Left cardiac atrium (tissue), 4 donors: ENCODE results near the gene CIBAR2. TPM values are rescaled to one million over a fixed set of nuclear protein-coding genes. Genes with fewer than 3 reads are reported as not detected.

ENCODE experiments used
- ATAC-seq, 2 donors: fragments of 200-7000 bp; cut with Tn5 transposase; one replicate each; pipeline ENCODE4 v1.9.1; 2020; ENCODE audit warnings: mild to moderate bottlenecking in 2 of 2, moderate library complexity in 2 of 2
- DNase-seq: peaks from one replicate; pipeline ENCODE4 v3.0.0-alpha.2; 2020
- intact Hi-C, 2 donors: fragments of 100-400 bp; cut with DNase I; formaldehyde crosslinking; loops; one replicate each; pipeline versions ENCODE4 v1.14.1 to v1.15.1; 2022 to 2023
- total RNA-seq, 2 donors: library from RNA; stranded (reverse); fragmentation: NEBNext Ultra II Directional; extraction: Animal tissue kit (Norgen Biotek cat#: 25700); gene quantifications; one replicate each; pipeline ENCODE4 v1.2.1, GENCODE V29; 2021
- donor health status: DM: no; HTN: yes; CAD: no.
- donor health status: DM: no; HTN: yes; CAD: no; lungs with severe emphysema.
- donor health status: DM: yes; HTN: yes; CAD: no.
- donor health status: Dilated cardiomyopathy.

Gene CIBAR2
- total RNA-seq, 2 donors from 2014 or later: not detected

GRCh38 chr16:85090181-85090580 is 22.1 kb downstream of the CIBAR2 start:
- DNase-seq: no peak
- intact Hi-C loops: no loop called here
- no peak for ATAC-seq

- no peak for DNase-seq
- intact Hi-C loops: loop anchor here (10.0 kb wide), 2 partner anchors 75 to 335 kb away; partner anchors contain the start of gene ZDHHC7 (in 1 of the 2)
- ATAC-seq: no peak
These were observed 22.7 kb downstream of the CIBAR2 start for GRCh38 chr16:85089525-85089924.

GRCh38 chr16:85088570-85089199 is 23.6 kb downstream of the CIBAR2 start:
- no peak for DNase-seq
- ATAC-seq: no peak
- intact Hi-C loops: loop anchor here (10.0 kb wide), 2 partner anchors 74 to 334 kb away; partner anchors contain the start of gene ZDHHC7 (in 1 of the 2)

GRCh38 chr16:85087899-85088569 is 24.2 kb downstream of the CIBAR2 start:
- ATAC-seq: no peak
- no peak for DNase-seq
- intact Hi-C loops: loop anchor here (10.0 kb wide), 2 partner anchors 73 to 333 kb away; partner anchors contain the start of gene ZDHHC7 (in 1 of the 2)

- ATAC-seq (peak; percentile 66 to 67), DNase-seq (peak; percentile 85)
- intact Hi-C loops: loop anchor here (10.0 kb wide), 2 partner anchors 72 to 332 kb away; partner anchors contain the start of gene ZDHHC7 (in 1 of the 2)
These were observed 25.7 kb downstream of the CIBAR2 start for GRCh38 chr16:85086347-85087291.

- DNase-seq: no peak
- no peak for ATAC-seq
- intact Hi-C loops: loop anchor here (10.0 kb wide), 2 partner anchors 71 to 331 kb away; partner anchors contain the start of gene ZDHHC7 (in 1 of the 2)
These were observed 26.6 kb downstream of the CIBAR2 start for GRCh38 chr16:85085721-85086120.

GRCh38 chr16:85084841-85085510 is 27.3 kb downstream of the CIBAR2 start:
- DNase-seq: no peak
- ATAC-seq: no peak
- intact Hi-C loops: loop anchor here (10.0 kb wide), 2 partner anchors 70 to 330 kb away; partner anchors contain the start of gene ZDHHC7 (in 1 of the 2)

GRCh38 chr16:85083051-85083639 is 29.1 kb downstream of the CIBAR2 start:
- intact Hi-C loops: loop anchor here (10.0 kb wide), 2 partner anchors 68 to 328 kb away; partner anchors contain the start of gene ZDHHC7 (in 1 of the 2)
- DNase-seq (no peak), ATAC-seq (no peak)

GRCh38 chr16:85082173-85083050 is 29.9 kb downstream of the CIBAR2 start:
- no peak for DNase-seq
- no peak for ATAC-seq
- intact Hi-C loops: loop anchor here (10.0 kb wide), 2 partner anchors 68 to 328 kb away; partner anchors contain the start of gene ZDHHC7 (in 1 of the 2)

GRCh38 chr16:85081765-85082164 is 30.5 kb downstream of the CIBAR2 start:
- intact Hi-C loops: loop anchor here (10.0 kb wide), 2 partner anchors 67 to 327 kb away; partner anchors contain the start of gene ZDHHC7 (in 1 of the 2)
- ATAC-seq: no peak
- DNase-seq: no peak

GRCh38 chr16:85081038-85081437 is 31.2 kb downstream of the CIBAR2 start:
- intact Hi-C loops: loop anchor here (10.0 kb wide), 2 partner anchors 66 to 326 kb away; partner anchors contain the start of gene ZDHHC7 (in 1 of the 2)
- DNase-seq: no peak

GRCh38 chr16:85079785-85080570 is 32.3 kb downstream of the CIBAR2 start:
- ATAC-seq: no peak
- intact Hi-C loops: loop anchor here (10.0 kb wide), 2 partner anchors 65 to 325 kb away; partner anchors contain the start of gene ZDHHC7 (in 1 of the 2)
- no peak for DNase-seq

More at GRCh38 chr16:85081038-85081437, 31.2 kb downstream of the CIBAR2 start:
- no peak for ATAC-seq

GRCh38 chr16:85078952-85079351 is 33.3 kb downstream of the CIBAR2 start:
- DNase-seq: no peak
- intact Hi-C loops: no loop called here
- ATAC-seq: no peak

GRCh38 chr16:85078226-85078625 is 34.0 kb downstream of the CIBAR2 start:
- ATAC-seq: no peak
- intact Hi-C loops: no loop called here
- DNase-seq: no peak

GRCh38 chr16:85077576-85078125 is 34.6 kb downstream of the CIBAR2 start:
- no peak for ATAC-seq
- no peak for DNase-seq
- intact Hi-C loops: no loop called here

- no peak for ATAC-seq
- intact Hi-C loops: no loop called here
- no peak for DNase-seq
These were observed 35.2 kb downstream of the CIBAR2 start for GRCh38 chr16:85077039-85077438.
